Measurements from ENCODE around the gene NELFA.

Gene NELFA

GRCh38 chr4:1985780-1986577 is 22.8 kb downstream of the NELFA start:
- in situ Hi-C loops (cut with HindIII; ENCODE audit: low pct_ligation_motif_present, low pct_unique_long_range_greater_than_20kb, low sequenced_read_pairs), result no loop called here
- no peak for DNase-seq

DNA sequence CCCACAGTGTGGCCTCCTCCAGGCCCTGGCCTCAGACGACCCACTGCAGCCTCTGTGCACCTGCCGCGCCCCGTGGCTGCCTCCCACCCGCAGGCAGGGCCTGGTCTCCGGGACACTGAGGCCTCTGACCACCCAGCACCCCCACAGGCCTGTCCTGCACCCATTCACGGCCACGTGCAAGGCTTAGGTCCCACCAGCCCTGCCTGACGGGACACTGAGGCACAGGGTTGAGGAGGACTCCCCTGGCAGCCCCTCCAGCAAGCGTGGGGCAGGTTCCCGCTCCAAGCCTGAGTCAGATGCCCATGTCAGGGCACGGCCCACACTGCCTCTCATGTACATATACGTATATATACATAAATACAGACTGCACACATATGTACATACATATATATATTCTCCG is 23.5 kb downstream of the NELFA start:
- DNase-seq, result no peak
- in situ Hi-C loops (cut with HindIII; ENCODE audit: low pct_ligation_motif_present, low pct_unique_long_range_greater_than_20kb, low sequenced_read_pairs), result no loop called here

DNA sequence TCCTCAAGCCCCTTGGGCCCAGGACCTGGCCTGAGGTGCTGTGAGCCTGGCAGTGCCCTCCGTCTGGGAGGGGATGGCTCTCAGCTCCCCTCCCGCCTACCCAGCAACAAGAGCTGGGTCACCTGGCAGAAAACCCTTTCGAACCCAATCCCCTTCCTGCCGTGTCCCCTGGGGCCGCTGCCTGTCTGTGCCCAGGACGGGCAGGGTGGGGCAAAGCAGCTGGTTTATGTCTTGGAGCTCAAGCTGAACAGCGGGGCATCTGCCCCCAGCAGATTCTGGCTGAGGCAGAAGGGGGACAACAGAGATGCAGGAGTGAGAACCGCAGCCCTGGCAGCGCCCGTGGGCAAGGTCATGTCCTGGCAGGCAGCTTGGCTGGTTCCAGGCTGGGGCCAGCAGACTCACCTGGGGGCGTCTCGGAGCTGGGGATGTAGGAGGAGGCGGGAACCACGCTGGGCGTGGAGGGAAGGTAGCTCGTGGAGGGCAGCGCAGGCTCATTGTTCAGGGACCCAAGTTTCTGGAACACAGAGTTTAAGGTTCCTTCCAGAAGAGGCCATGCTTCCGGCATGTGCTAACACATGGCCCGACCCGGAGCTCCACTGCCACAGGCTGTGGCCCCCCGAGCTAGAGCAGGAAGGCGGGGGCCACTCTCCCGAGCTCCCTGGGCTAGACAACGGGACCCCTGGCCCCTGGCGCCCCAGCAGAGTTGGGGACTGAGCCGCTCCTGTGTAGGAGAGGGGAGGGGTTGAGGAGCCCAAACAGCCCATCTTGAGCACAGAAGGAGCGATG is 24.2 kb downstream of the NELFA start:
- in situ Hi-C loops (cut with HindIII; ENCODE audit: low pct_ligation_motif_present, low pct_unique_long_range_greater_than_20kb, low sequenced_read_pairs), result no loop called here
- DNase-seq, result no peak

DNA sequence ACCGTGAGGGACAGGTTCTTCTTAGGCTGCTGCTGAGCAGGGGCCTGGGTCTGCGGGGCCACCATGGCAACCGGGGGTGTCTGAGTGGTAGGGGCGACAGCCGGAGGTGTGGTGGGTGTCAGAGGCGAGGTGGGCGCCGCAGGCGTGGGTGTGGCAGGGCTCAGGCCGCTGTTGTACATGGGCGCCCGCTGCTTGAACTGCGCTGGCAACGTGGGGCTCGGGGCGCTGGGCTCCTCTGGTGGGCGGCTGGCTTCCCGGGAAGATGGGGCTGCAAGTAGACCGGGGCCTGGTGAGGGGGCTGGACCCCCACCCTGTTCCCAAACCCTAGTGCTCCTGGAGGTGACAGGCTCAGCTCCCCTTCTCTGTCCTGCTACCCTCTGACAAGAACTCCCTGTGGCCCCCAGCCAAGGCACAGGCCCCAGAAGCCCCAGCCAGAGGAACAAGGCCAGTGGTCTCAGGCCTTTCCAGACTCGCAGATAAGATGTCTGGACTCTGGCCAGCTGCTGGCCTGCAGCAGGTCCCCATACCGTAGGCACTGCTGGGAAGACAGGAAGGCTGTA is 24.8 kb downstream of the NELFA start:
- DNase-seq, result no peak
- in situ Hi-C loops (cut with HindIII; ENCODE audit: low pct_ligation_motif_present, low pct_unique_long_range_greater_than_20kb, low sequenced_read_pairs), result no loop called here

GRCh38 chr4:1983053-1983845 is 25.5 kb downstream of the NELFA start:
- in situ Hi-C loops (cut with HindIII; ENCODE audit: low pct_ligation_motif_present, low pct_unique_long_range_greater_than_20kb, low sequenced_read_pairs), result no loop called here
- DNase-seq, result no peak

DNA sequence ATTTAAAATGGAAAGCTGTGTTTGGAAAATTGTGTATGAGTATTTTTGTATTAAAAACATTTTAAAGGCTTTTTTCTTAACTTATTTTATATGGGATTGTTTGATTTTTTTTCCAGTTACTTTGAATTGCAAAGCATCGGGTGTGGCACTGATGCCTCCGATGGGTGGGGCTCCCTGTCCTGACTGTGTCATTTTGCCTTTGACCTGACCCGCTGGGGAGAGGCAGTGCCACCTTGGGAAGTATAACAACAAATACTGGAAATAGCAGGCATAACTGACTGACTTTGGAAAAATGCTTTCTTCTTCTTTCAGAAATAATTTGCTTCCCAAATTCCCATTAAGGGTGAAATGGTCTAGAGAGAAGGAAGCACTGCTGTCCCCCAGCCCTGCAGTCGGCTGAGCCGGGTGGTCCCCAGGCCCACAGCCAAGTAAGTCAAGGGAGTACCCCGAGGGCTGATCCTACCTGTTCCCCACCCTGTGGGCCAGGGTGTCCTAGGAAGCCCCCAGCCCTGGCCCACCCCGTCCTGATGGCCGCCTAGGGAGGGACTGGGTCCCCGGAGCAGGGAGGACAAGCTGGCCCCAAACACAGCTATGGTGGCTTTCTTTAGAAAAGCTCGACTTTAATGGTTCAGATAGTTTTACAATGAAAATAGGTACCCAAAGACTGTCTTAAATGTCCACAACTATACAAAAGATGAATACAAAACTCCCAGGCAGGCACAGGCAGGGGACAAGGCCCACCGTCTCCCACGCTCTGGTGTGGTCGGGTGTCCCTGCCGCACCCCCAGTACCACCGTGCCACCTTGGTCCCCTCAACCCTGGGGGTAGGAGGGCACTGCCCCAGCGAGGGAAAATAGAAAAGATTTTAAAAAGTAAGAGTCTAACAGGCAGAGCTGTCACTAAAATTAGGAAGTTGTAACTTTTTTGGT is 26.4 kb downstream of the NELFA start:
- no peak for DNase-seq
- in situ Hi-C loops (cut with HindIII; ENCODE audit: low pct_ligation_motif_present, low pct_unique_long_range_greater_than_20kb, low sequenced_read_pairs), result no loop called here

- in situ Hi-C loops (cut with HindIII; ENCODE audit: low pct_ligation_motif_present, low pct_unique_long_range_greater_than_20kb, low sequenced_read_pairs), result no loop called here
- DNase-seq, result peak; percentile 17
Observed at GRCh38 chr4:1981251-1982058, 27.3 kb downstream of the NELFA start.

DNA sequence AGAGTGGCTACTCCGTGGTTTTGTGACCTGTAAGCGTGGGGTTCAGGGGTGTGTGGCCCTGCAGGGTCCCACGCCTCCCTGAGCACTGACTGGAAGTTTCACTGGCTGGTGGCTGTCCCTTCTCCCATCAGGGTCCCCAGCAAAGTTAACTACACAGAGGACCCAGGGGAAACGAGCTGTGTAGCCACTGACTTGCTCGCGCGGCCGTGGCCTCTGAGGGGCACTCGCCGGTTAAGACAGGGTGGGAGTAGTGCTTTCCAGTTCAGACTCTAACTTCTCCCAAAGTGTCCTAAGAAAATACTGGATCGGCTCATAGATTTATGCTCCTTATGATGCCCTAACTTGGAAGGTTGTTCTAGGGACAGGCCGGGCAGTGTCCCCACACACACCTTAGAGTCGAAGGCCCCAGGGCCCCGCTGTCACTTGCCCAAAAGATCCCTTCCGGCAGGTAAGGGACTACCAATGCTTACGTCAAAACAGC is 28.2 kb downstream of the NELFA start:
- in situ Hi-C loops (cut with HindIII; ENCODE audit: low pct_ligation_motif_present, low pct_unique_long_range_greater_than_20kb, low sequenced_read_pairs), result no loop called here
- no peak for DNase-seq

DNA sequence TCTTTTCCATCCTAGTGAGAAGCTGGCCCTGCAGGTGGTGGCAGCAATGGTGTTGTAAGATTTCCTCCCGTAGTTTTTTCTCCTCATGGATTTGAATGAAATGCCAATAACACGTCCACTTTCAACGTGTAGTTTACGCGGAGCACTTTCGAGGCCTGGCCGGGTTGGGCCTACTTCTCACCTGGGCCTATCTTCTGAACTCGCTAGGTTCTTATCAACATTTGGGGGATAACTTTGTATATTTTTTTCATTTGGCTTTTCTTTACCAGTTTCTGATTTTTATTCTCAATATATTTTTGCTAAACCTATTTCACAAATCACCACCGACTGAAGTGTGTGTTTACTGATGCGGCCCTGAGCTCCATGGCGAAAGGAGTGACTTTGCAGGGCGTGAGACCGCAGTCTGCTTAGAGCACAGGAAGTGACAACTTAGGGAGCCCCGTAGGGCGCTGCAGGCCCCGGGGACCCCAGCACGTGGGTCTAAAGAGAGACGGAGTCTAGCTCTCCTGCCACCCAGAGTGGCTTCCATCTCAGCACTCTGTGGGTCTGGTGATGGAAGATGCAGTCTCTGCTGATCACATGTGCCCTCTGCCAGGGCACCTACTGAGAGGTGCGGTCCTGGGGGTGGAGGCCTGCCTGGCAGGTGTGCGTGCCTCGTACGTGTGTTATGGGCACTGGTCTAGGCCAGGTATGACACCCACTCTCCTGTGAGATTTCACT is 29.1 kb downstream of the NELFA start:
- in situ Hi-C loops (cut with HindIII; ENCODE audit: low pct_ligation_motif_present, low pct_unique_long_range_greater_than_20kb, low sequenced_read_pairs), result no loop called here
- no peak for DNase-seq

DNA sequence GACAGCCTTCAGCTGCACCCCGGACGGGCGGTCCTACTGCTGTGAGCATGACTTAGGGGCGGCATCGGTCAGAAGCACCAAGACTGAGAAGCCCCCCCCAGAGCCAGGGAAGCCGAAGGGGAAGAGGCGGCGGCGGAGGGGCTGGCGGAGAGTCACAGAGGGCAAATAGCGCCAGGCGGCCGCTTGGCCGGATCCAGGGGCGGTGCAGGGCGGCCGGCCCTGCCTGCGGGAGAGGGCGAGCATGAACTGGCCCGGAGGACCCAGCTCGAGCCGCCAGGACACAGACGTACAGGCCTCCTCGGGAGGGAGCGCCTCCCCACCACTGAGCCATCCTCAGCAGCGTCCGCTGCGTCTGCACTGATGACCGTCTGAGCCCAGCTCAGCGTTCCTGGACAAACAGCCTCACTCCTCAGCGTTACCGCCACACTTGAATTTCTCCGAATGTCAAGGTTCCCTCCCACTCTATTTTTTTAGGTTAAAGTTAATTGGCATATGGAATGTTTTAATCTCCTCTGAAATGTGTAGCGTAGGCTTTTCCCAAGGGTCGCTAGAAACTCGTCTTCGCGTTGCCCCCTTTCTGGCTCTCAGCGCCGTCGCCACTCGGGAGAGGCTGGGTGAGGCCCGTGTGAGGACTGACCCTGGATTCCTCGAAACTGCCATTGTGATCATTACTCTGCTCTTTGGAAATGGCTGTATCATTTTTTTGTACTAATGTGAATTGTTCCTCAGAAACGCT is 29.9 kb downstream of the NELFA start:
- DNase-seq, result no peak
- in situ Hi-C loops (cut with HindIII; ENCODE audit: low pct_ligation_motif_present, low pct_unique_long_range_greater_than_20kb, low sequenced_read_pairs), result no loop called here

DNA sequence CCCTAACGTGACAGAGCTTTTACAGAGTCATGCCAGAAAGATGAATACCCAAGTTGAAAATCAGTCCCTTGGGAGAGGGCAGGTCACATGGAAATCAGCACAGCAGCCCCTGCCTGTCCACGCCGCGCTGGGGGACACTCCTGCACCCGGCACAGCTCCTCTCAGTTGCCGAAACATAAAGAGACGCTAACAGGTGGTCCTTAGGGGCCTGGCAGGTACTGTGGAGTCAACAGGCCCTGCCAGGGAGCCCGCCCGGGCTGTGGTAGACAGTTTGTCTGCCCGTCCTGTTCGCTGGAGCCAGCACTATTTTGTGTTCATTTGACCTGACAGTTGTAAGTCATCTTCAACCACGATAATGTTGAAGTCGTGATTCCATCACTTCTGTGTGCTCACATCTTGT is 30.5 kb downstream of the NELFA start:
- in situ Hi-C loops (cut with HindIII; ENCODE audit: low pct_ligation_motif_present, low pct_unique_long_range_greater_than_20kb, low sequenced_read_pairs), result no loop called here
- DNase-seq, result no peak

DNA sequence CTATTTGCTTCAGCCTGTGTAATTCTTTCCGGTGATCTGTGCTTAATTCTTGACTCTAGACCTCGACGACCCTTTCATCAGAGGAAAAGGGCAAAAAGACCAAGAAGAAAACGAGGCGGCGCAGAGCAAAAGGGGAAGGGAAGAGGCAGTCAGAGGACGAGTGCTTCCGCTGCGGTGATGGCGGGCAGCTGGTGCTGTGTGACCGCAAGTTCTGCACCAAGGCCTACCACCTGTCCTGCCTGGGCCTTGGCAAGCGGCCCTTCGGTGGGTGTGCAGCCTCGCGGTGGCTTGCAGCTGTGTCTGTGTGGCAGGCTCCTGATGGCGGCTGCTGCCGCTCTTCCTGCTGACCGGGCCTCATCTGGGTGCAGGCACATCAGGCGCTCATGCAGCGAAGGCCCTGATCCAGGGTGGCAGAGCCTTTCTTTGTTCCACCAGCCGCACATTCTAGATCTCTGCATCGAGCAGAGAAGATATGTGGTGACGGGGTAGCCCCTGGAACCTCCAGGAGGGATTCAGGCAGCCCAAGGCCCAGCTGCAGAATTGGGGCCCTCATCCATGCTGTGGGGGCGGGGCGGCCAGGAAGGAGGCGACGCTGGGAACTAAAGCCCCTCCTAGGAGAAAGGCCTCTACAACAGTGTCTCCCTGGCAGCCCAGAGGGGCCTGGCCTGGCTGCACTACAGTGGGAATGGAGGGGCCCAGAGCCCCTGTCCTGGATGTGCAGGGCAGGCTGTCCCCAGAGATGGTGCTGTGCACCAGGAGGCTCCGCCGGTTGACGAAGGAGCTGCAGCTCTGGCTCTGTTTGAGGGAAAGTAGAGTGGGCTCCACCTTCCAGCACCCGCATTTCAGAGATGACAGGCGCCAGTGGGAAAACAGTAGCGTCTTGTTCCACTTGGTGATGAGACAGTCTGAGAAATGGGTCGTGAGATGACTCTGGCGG is 32.1 kb downstream of the NELFA start:
- in situ Hi-C loops (cut with HindIII; ENCODE audit: low pct_ligation_motif_present, low pct_unique_long_range_greater_than_20kb, low sequenced_read_pairs), result no loop called here
- DNase-seq, result no peak

- in situ Hi-C loops (cut with HindIII; ENCODE audit: low pct_ligation_motif_present, low pct_unique_long_range_greater_than_20kb, low sequenced_read_pairs), result no loop called here
- DNase-seq, result no peak
Observed at GRCh38 chr4:1975880-1976279, 32.9 kb downstream of the NELFA start.

DNA sequence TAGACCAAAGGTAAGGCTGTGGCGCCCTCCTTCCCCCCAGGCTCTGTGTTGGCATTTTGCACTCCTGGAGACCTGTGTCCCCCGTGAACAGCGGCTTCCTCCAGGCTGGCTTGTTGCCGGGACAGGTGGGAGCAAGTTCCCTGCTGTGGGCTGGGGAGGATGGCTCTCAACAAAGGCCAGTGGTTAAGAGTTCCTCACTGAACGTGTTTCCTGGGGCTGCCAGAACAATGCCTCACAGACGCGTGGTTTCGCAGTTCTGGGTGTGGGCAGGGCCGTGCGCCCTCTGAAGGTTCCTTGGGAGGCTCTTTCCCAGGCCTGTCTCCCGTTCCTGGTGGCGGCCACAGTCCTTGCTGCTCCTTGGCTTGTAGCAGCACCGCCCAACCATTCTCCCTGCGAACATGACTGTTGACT is 33.4 kb downstream of the NELFA start:
- no peak for DNase-seq
- in situ Hi-C loops (cut with HindIII; ENCODE audit: low pct_ligation_motif_present, low pct_unique_long_range_greater_than_20kb, low sequenced_read_pairs), result no loop called here

DNA sequence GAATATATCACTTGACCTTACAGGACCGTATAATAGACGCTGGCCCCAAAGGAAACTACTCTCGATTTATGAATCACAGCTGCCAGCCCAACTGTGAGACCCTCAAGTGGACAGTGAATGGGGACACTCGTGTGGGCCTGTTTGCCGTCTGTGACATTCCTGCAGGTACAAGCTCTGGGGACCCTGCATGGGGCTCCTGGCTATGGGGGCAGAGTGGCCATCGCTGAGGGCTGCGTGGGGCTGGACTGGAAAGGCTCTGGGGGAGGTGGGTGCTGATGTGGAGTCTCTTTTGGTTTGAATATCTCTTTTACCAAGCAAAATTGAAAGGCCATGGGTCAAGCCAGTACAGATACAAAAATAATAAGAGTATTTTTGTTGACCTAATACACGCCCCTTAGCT is 33.9 kb downstream of the NELFA start:
- no peak for DNase-seq
- in situ Hi-C loops (cut with HindIII; ENCODE audit: low pct_ligation_motif_present, low pct_unique_long_range_greater_than_20kb, low sequenced_read_pairs), result no loop called here

Measured in ACHN (cell line).